ENCODE measurements around the gene ANKRD13D.

- TF ChIP-seq CTCF (IDR thresholded peaks at IDR 0.05 in 8 of 11, conservative IDR thresholded peaks at IDR 0.05 in 3 of 11): no peak
- TF ChIP-seq POLR2A (IDR thresholded peaks at IDR 0.05): no peak
Measured at GRCh38 chr11:67300256-67300755, 11.2 kb downstream of the ANKRD13D start.
